Measurements from ENCODE around the gene ZER1. TPM values are rescaled to one million over a fixed set of nuclear protein-coding genes. Genes with fewer than 3 reads are reported as not detected.

The ZER1 gene
- total and polyA plus RNA-seq, 2 of the 8 experiments (the other 6 are each of a cell fraction or from before 2014, with no cell fraction given), result 20.5 to 26.6 TPM

DNA sequence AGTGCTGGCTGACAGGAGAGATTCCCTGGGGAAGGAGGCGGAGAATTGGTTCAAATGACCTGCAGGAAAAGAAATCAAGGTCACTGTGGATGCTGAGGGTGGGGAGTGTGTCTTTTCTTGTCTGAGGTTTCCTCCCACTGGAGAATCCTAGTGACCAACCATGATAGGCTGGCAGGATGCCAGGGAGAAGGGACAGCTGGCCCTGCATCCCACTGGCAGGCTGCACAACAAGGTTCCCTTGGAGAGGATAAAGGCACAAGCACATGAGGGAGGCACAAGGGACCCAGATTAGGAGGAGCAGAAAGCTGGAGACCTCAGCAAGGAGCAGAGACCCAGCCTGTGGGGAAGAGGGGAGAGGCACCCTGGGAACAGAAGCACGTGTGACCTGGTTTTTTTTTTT lies 36.4 kb downstream of the ZER1 start:
- Histone ChIP-seq H2BK12ac (ENCODE audit: low read depth, low read length) (no peak overlapping the region), H3K27me3 (replicated peaks in 1 of 4; ENCODE audit: control insufficient read depth in 3 of 4, extremely low read depth in 1 of 4, insufficient read depth in 3 of 4, low read length in 3 of 4) (no peaks in the 10 kb centered on the region), H4K91ac (replicated peaks; ENCODE audit: insufficient read length, low read length) (no peak overlapping the region), H3K4ac (replicated peaks; ENCODE audit: insufficient read length, low read depth, low read length) (no peak overlapping the region), H2BK5ac (ENCODE audit: low read depth, low read length) (no peak overlapping the region), H3K23ac (ENCODE audit: insufficient read length) (no peak overlapping the region), H3K79me2 (ENCODE audit: control insufficient read depth in 1 of 2, insufficient read depth in 2 of 2, low read length in 2 of 2) (no peaks in the 10 kb centered on the region), H3K14ac (ENCODE audit: insufficient read length) (no peak overlapping the region), H2BK15ac (ENCODE audit: low read length) (no peak overlapping the region), H3K4me1 (replicated peaks in 1 of 4; ENCODE audit: control insufficient read depth in 3 of 4, insufficient read depth in 4 of 4, low read length in 3 of 4) (peaks cover 0 to 1% (median 0%) of the 10 kb centered on the region in 4 experiments; a peak in 1 of 7 replicates), H3K9me3 (ENCODE audit: insufficient read depth in 2 of 2, low read depth in 1 of 2, low read length in 1 of 2) (no peaks in the 10 kb centered on the region), H2BK20ac (ENCODE audit: low read length) (no peak overlapping the region), H3K4me3 (ENCODE audit: extremely low read depth in 1 of 4, insufficient read depth in 2 of 4, low read depth in 3 of 4, low read length in 4 of 4) (no peak overlapping the region), H4K8ac (ENCODE audit: extremely low read depth, insufficient read depth, low read length) (no peak overlapping the region), H3K23me2 (ENCODE audit: low read depth, low read length) (no peaks in the 10 kb centered on the region), H2AFZ (ENCODE audit: low read length) (no peak overlapping the region), H3K36me3 (ENCODE audit: control insufficient read depth in 2 of 4, insufficient read depth in 4 of 4, low read length in 3 of 4) (peaks cover 0 to 5% (median 3%) of the 10 kb centered on the region in 4 experiments; a peak in 2 of 8 replicates), H4K20me1 (replicated peaks in 1 of 2; ENCODE audit: control insufficient read depth in 1 of 2, insufficient read depth in 2 of 2, low read length in 2 of 2) (no peaks in the 10 kb centered on the region), H3K27ac (ENCODE audit: low read depth, low read length) (no peak overlapping the region), H3K56ac (replicated peaks; ENCODE audit: insufficient read length, low read depth, low read length) (no peak overlapping the region), H3K79me1 (ENCODE audit: low read depth, low read length) (no peaks in the 10 kb centered on the region), H3K9ac (replicated peaks in 1 of 4; ENCODE audit: extremely low read depth in 1 of 4, low read depth in 3 of 4, low read length in 3 of 4) (no peak overlapping the region; a peak in 1 of 7 replicates), H3K18ac (ENCODE audit: extremely low read depth, low read length) (no peak overlapping the region), H2AK5ac (ENCODE audit: low read depth, low read length) (no peak overlapping the region), H4K5ac (ENCODE audit: insufficient read length, low read depth, low read length) (no peak overlapping the region), H3K4me2 (ENCODE audit: insufficient read depth in 1 of 2, low read depth in 2 of 2, low read length in 2 of 2) (no peak overlapping the region), H2BK120ac (replicated peaks; ENCODE audit: low read depth, low read length) (no peak overlapping the region)
- ChIA-PET POLR2A (ENCODE audit: partially characterized antibody) (interaction anchor here (0.9 to 3.0 kb wide), 7 partner anchors 10 to 99 kb away, joined by 3 to 15 read pairs (median 4); partner anchors contain the start of genes ENDOG and ZDHHC12), CTCF (ENCODE audit: partially characterized antibody) (interaction anchor here (0.6 to 6.5 kb wide), 7 partner anchors 11 to 85 kb away, joined by 3 to 104 read pairs (median 5); partner anchors contain the start of gene ZER1)
- 86% methylated on average over 1 of the region's 2 CpGs; no CpG with 5 or more reads in 1 of the 2 experiments for WGBS, 2 experiments (ENCODE audit: extremely low coverage in 1 of 2, insufficient coverage in 1 of 2, insufficient read length in 1 of 2, insufficient replicate concordance in 2 of 2, low coverage in 1 of 2, low lambda C conversion rate in 2 of 2, missing lambda C conversion rate in 1 of 2)
- DNase-seq (ENCODE audit: low read depth in 1 of 2, low spot score in 2 of 2) (no peak), FAIRE-seq (no peak)
- no peak for TF ChIP-seq KDM1A (IDR thresholded peaks at IDR 0.05; ENCODE audit: borderline replicate concordance, low read length)
- no peak for TF ChIP-seq NRF1 (IDR thresholded peaks at IDR 0.05; ENCODE audit: low read depth, low read length)
- TF ChIP-seq MAFK (IDR thresholded peaks at IDR 0.05; ENCODE audit: low read depth, low read length), result no peak
- TF ChIP-seq CBX5 (IDR thresholded peaks at IDR 0.05; ENCODE audit: low read depth, low read length), result no peak
- no peak for TF ChIP-seq RBBP5 (IDR thresholded peaks at IDR 0.05; ENCODE audit: borderline replicate concordance, low read depth, low read length)
- no peak for TF ChIP-seq TCF12 (IDR thresholded peaks at IDR 0.05; ENCODE audit: low read depth, low read length)
- no peak for TF ChIP-seq SP1 (IDR thresholded peaks at IDR 0.05; ENCODE audit: low read depth, low read length)
